GM19468 (cell line): Measurements from ENCODE around the gene PPP2R3A.
"Not testable (repeated sequence)": the region's sequence is repeated elsewhere in the genome, so short reads cannot be mapped to it uniquely, and the experiment has no call there.

ENCODE experiments used
- ATAC-seq: cut with Tn5 transposase; IDR thresholded peaks from one replicate; pipeline ENCODE4 v1.9.1; 2021; ENCODE audit warnings: mild to moderate bottlenecking, moderate library complexity, moderate number of reproducible peaks; ENCODE audit not compliant: unreplicated experiment; ENCODE audit errors: extremely low read depth

The PPP2R3A gene, protein sequence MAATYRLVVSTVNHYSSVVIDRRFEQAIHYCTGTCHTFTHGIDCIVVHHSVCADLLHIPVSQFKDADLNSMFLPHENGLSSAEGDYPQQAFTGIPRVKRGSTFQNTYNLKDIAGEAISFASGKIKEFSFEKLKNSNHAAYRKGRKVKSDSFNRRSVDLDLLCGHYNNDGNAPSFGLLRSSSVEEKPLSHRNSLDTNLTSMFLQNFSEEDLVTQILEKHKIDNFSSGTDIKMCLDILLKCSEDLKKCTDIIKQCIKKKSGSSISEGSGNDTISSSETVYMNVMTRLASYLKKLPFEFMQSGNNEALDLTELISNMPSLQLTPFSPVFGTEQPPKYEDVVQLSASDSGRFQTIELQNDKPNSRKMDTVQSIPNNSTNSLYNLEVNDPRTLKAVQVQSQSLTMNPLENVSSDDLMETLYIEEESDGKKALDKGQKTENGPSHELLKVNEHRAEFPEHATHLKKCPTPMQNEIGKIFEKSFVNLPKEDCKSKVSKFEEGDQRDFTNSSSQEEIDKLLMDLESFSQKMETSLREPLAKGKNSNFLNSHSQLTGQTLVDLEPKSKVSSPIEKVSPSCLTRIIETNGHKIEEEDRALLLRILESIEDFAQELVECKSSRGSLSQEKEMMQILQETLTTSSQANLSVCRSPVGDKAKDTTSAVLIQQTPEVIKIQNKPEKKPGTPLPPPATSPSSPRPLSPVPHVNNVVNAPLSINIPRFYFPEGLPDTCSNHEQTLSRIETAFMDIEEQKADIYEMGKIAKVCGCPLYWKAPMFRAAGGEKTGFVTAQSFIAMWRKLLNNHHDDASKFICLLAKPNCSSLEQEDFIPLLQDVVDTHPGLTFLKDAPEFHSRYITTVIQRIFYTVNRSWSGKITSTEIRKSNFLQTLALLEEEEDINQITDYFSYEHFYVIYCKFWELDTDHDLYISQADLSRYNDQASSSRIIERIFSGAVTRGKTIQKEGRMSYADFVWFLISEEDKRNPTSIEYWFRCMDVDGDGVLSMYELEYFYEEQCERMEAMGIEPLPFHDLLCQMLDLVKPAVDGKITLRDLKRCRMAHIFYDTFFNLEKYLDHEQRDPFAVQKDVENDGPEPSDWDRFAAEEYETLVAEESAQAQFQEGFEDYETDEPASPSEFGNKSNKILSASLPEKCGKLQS (N-terminal part only)

DNA sequence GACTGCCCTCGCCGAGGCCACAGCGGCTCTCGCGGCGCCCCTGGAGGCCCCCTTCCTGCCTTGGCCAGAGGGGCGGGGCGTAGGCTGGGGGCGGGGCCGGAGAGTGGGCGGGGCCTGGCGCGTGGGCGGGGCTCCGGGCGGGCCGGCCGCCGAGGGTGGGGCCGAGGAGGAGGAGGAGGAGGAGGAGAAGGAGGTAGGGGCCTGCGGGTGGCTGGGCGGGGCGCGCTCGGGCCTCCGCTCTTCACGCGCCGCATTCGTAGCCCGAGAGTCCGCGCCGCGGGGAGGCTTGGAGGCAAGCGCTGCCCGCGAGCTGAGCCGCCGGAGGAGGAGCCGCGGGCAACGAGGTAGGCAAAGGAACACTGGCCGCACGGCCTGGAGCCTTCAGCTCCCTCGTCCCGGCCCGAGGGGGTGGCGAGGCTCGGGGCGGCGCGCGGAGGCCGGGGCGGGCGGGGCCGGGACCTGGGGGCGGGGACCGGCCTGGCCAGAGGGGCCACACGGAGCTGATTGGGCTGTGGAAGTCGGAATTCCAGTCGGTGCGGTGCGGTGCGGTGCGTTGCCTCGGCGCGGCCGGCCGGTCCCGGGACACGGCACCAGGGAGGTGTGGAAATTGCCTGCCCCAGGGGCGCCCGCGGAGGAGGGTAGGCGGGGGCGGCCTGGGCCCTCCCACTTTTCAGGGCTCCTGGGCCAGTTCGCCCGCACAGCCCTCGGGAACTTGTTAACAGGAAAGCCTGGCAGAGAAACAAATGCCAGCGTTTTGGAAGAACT, at the start of gene PPP2R3A:
Gene PPP2R3A, plus strand, starts transcription at position 223 of the 765 bp plus-strand sequence. CDS start 35,771 bp downstream, outside the sequence.
- ATAC-seq: peak; percentile 55

DNA sequence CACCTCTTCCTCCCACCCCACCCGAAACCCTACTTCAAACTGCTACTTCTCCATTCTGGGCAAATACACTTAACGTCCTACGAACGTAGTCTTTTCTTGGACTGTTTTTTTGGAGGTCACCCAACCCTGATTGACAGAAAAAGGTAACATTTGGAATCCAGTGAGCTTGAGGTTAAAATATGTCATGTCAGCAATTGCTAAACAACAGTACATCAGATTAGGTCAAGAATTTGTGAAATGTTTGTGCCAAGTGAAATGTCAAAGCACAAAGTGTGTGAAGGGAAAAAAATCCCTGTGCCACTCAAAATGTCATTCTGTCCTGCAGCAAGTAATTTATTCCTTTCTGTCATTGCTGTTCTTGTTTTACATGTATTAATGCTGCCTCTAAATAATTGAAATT, 49.2 kb upstream of the PPP2R3A start:
- ATAC-seq: no peak

DNA sequence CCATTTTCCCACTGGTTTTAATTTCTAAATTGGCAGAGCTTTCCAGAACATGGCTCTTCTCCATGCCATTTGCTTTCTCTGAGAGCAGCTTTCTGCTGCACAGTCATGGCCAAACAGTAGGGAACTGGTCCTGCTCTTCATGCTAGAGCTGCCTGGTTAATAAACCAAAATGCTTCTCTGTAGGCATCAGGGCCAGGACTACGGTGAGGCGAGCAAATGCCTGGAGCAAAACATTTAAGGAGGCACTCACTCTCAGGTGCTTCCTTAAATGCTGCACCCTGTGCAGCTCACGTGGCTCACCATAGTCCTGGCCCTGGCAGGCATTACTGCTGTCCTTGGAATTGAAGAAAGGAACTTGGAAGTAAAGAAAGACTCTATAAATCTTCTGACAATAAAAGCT, 48.5 kb upstream of the PPP2R3A start:
- no peak for ATAC-seq

DNA sequence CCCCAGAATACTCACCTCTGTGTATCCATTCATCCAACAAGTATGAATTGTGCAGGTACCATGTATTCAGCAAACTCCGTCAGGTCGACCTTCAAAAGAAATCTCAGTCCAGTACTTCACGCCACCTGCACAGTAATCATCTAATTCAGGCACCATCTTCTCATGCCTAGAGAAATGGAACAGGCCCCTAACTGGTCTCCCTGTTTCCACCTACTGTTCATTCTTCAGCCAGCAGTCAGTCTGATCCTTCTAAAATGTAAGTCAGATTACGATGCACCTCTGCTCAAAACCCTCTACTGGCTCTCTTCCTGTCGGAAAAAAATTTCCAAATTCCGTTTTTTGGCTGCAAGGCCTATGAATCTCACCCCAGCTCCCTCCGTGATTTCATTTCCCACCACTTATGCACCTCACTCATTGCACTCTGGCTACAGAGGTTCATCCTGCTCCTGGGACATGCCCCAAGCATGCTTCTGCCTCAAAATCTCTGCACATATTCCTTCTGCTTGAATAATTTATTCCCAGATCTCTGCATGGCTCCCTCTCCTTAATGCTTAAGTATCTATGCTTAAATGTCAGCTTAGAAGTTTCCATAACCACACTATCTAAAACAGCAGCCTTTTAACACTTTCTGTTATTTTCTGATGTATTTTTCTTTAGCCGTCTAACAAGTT, 47.5 kb upstream of the PPP2R3A start:
- no peak for ATAC-seq

DNA sequence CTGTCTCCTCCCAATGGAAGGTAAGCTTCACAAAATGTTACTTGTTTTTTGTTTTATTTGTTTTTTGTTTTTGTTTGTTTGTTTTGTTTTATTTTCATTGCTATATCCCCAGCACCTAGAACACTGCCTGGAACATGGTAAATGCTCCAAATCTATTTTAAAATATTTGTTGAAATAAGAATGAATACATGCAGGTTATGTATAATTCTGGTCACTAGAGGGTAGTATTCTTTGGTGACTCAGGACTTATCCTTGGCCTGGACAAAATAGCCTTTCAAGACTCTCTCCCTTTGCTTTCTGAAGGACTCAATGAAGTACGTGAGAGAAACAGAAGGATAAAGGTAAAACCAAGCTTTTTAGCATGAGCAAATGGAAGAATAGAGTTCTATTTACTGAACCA, 46.9 kb upstream of the PPP2R3A start:
- ATAC-seq: no peak

DNA sequence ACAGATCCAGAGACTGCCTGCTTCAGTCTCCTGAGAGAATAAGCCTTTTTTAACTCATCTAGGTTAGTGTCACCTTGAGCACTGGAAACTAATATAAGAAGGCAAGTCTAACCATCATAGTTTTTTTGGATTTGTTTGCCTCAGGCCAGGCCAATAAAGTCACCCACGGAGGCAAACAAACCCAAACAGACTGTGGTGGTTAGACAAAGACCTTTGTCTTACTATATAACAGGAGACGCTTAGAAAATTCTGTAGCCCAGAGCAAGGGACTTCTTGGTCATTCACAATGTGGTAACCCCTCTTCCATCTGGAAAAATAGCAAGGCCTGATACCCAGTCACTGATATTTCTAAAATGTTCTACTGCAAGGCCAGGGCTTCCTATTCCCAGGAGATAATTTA, 45.3 kb upstream of the PPP2R3A start:
- ATAC-seq: no peak

DNA sequence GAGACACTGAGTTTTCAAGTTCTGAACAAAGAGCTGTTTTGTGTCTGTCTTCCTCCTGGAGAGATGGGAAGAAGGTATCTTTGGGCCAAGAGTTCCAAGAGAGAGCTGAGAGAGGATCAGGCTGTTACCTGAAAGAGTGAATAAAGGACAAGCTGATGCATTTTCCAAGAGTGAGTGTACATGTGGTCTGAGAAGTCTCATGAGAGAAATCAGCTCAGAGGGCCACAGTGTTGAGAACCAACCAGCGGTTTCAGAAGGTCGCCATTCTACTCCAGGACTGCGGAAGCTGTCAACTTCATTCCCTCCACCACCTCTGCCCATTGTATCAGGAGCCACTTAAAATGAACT, 42.7 kb upstream of the PPP2R3A start:
- ATAC-seq: no peak

DNA sequence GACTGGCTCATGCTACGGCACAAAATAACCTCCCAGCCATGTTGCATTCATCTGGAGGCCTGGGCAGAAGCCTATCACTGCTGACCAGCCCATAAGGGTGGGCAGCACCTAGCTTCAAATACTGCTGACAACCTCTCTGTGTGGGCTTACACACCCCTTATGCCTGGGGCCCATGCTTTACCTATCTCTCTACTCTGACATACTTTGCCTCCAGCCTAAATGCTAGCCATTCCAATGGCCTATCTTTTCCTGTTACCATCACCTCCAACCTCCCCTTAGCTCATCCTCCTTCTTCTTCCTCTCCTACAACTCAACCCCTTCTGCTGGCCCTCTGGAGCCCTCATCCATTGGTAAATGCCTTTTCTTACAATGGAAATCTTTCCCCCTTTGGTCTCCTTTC, 41.0 kb upstream of the PPP2R3A start:
- no peak for ATAC-seq

DNA sequence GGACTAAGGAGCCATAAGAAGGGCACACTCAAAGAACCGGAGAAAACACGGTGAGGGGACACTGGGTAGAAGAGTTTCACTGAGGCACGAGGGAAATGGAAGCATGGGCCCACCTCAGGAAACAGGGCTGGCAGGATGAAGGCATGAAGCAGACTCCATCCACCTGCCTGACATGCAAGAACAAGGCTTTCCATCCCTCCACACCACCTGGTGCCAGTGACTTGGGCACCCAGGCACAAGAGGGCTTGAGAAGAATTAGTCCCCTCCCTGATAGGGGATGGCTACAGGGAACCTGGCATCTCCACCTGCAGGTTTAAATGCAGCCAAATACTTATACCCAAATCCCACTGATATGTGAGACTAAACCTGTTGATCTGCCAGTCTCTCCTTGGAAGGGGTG, 38.9 kb upstream of the PPP2R3A start:
- no peak for ATAC-seq

DNA sequence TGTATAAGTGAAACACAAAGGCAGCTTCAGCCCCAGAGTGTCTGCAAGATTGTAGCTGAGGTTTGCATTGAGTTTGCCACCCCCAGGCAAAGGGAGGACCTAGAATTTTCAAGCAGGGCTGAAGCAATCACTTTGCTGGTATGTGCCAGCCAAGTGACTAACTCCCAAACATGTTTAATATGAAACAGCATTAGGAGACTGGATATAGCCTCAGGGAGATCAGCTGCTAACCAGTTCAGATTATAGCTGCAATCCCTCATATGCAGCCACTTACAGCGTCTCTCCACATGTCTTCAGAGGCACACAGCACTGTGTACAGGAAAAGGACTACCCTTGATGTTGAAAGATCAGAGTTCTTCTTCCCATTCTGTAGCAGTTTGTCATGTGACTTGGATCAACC, 38.4 kb upstream of the PPP2R3A start:
- no peak for ATAC-seq

DNA sequence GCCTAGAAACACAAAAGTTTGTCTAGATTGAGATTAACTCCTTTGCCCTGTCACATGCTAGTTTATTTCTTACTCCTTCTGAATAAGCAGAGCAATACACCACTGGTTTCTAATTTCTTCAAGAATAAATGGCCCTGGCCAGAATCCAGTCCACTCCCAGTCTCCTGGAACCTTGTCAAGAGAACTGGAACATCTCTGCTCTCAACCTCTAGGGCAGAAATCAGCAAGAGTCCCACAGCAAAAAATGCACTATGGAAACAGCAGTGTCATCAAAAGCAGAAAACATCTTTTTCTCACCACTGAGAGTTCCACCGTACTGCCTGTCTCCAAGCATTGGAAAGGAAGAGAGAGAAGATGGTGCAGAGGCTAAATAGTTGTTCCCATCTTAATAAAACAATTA, 35.9 kb upstream of the PPP2R3A start:
- no peak for ATAC-seq

DNA sequence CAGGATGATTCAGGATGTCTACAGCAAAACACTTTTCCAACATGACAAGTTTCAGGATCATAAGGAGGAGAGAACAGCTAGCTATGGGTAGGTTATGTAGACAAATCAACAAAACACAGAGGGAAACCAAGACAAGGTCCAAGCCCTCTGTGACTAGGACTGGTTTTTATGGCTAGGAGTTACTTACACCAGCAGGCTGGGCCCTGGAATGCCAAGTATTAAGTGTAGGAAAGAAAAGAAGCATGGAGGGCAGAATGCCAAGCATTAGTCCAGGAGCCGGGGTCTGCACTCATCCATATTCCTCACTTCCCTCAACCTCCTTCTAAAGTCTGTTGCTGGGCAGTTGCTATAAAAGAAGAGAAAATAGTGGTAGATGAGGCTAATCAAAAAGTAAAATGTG, 35.3 kb upstream of the PPP2R3A start:
- no peak for ATAC-seq

DNA sequence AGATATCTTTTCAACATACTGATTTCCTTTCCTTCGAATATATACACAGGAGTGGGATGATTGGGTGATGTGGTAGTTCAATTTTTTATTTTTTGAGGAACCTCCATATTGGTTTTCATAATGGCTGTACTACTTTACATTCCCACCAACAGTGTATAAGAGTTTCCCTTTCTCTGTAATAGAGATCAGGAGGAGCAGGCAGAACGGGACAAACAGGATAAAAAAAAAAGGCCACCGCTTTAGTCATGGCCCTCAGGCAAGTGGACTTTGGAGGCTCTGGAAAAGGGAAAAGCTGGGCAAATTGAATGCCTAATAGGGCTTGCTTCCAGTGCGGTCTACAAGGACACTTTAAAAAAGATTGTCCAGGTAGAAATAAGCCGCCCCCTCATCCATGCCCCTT, 30.4 kb upstream of the PPP2R3A start:
- ATAC-seq: not testable (repeated sequence)

DNA sequence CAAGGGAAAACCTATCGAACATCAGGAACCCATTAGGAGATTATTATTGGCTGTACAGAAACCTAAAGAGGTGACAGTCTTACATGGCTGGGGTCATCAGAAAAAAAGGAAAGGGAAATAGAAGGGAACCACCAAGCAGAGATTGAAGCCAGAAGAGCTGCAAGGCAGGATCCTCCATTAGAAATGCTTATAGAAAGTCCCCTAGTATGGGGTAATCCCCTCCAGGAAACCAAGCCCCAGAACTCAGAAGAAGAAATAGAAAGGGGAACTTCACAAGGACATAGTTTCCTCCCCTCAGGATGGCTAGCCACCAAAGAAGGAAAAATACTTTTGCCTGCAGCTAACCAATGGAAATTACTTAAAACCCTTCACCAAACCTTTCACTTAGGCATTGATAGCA, 27.8 kb upstream of the PPP2R3A start:
- not testable (repeated sequence) for ATAC-seq

DNA sequence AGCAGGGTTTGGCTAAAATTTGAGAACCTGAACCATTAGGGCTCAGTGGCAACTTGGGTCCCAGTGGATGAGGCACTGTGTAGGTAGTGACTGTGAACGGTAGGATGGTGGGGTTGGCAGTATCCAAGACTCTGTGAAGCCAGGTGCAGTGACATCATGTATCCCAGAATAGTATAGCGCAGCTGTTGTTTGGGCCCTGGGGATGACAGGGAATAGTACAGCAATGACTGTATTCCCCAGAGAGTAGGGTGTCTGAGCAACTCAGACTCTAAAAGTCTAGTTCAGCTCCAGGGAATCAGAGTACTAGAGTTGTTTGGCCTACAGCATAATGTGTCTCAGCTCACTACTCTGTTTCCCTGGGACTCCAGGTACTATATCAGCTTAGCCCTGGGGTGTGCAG, 20.7 kb upstream of the PPP2R3A start:
- no peak for ATAC-seq

DNA sequence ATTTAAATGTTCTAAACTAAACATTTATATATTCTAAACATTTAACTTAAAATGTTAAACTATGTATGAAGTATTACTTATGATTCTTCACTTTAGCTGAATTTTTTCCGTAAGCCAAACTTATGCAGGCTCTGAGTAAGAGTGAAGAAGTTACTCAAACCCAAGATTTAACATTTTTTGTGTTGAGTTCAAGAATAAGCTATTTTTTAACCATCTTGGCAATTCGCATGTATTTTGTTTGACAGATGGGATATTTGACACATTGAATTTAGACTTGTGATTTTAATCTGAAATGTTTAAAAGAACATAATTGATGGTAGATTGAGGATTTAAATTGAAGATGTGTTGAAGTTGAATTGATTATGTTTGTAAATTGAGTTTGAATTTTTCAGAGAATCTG, 14.6 kb upstream of the PPP2R3A start:
- no peak for ATAC-seq

DNA sequence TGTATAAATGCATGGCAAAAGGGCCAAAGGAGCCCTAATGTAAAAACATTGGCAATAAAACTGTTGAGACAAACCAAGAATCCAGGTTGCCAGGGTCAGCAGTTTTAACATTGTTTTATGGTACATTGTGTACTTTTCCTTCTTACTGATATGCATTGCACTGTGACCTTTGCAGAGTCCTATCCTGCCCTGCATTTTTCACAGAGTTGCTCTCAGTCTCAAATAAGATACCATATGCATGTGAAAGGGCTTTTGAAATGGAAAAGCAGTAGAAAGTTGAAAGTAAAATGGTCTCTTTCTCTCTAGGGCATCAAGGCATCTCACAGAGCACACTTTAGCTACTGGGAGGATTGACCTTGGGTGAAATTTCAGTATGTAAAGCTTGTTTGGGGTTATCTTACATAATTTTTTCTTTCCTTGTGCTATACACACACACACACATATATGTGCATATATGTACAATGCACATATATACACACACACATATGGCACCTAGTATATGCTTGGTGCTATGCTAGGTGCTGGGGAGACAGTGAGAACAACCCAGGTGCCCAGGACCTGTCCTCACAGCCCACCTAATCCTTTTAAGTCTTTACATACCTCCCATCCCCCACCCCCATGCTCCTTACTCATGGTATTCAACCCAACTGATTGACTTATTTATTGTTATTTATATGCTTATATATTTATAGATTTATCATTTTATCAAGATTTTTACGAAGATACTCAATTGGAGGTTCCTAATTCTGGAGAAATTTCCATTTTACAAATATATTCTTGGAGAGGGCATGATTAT, 1.2 kb upstream of the PPP2R3A start:
- no peak for ATAC-seq

DNA sequence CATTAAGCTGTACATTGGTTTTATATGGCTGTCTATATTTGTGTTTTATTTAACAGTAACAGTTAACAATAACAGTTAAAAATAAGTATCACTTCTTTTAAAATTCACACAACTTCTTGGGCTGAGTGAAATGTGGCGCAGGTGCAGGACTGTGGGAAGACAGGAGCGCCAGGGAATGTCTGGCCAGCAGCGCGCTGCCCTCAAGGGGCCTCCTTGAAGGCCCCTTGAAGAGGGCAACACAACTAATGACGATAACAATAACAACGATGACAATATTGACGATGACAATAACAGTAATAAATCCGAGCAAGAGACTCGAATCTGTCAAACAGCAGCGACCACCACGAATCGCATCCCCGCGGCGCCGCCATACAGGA, 411 bp upstream of the PPP2R3A start:
- ATAC-seq: no peak
